H1 (cell line): ENCODE data around the gene OR2A12. TPM values are rescaled to one million over a fixed set of nuclear protein-coding genes. Genes with fewer than 3 reads are reported as not detected.

Source experiments
- polyA plus RNA-seq, 7 experiments: library from polyadenylated mRNA; depleted of rRNA in 3 of 7; stranded (reverse) in 5 of 7; unstranded in 2 of 7; fragments of >200 nt in 5 of 7; fragments of 200-250 nt in 2 of 7; gene quantifications; 1 replicate in 5 of 7; 2 replicates in 1 of 7; 4 replicates in 1 of 7; pipeline versions ENCODE4 v1.2.1 to v1.2.3, GENCODE V29; 2011 to 2013; ENCODE audit warnings: missing spikeins in 2 of 7, mixed read lengths in 2 of 7
- total RNA-seq: library from RNA; stranded (reverse); fragmentation: NEBNext Ultra II Directional; extraction: Animal tissue kit (Norgen Biotek cat#: 25700); gene quantifications from 2 replicates; pipeline ENCODE4 v1.2.1, GENCODE V29; 2021
- TF ChIP-seq, protein P1 (sequence below): IDR thresholded peaks from 2 replicates; pipeline ENCODE4 v1.6.1; 2011; ENCODE audit warnings: low read length, improper control_type of control experiment

OR2A12 gene
- total and polyA plus RNA-seq, 2 of the 8 experiments (the other 6 are each of a cell fraction or from before 2014, with no cell fraction given) = not detected

- TF ChIP-seq, protein P1, sequence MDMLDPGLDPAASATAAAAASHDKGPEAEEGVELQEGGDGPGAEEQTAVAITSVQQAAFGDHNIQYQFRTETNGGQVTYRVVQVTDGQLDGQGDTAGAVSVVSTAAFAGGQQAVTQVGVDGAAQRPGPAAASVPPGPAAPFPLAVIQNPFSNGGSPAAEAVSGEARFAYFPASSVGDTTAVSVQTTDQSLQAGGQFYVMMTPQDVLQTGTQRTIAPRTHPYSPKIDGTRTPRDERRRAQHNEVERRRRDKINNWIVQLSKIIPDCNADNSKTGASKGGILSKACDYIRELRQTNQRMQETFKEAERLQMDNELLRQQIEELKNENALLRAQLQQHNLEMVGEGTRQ = no peak
Measured at GRCh38 chr7:144036302-144036885, 49.7 kb upstream of the OR2A12 start (continued).
